Colonic mucosa (tissue), 4 donors: ENCODE measurements around the gene PALMD. TPM values are rescaled to one million over a fixed set of nuclear protein-coding genes. Genes with fewer than 3 reads are reported as not detected.
A peak's percentile ranks its signal among the peaks of the same experiment; 100 is the strongest.

Experiments used
- DNase-seq: peaks from one replicate; pipeline ENCODE4 v3.0.0-alpha.2; 2020
- H3K27ac ChIP-seq: fragments of 200-600 bp; one replicate; pipeline ENCODE4 v1.8.0; 2021
- H3K27me3 ChIP-seq: fragments of 200-600 bp; one replicate; pipeline ENCODE4 v1.8.0; 2021
- H3K36me3 ChIP-seq: fragments of 200-600 bp; one replicate; pipeline ENCODE4 v1.8.0; 2021
- H3K4me1 ChIP-seq: fragments of 200-600 bp; one replicate; pipeline ENCODE4 v1.8.0; 2021; ENCODE audit warnings: mild to moderate bottlenecking
- H3K4me3 ChIP-seq: fragments of 200-600 bp; one replicate; pipeline ENCODE4 v1.8.0; 2021
- H3K9ac ChIP-seq, 2 donors: one replicate each; pipeline ENCODE4 v1.7.0; 2013; ENCODE audit warnings: control low read depth in 2 of 2, low read depth in 2 of 2, low read length in 2 of 2
- H3K9me3 ChIP-seq: fragments of 200-600 bp; one replicate; pipeline ENCODE4 v1.8.0; 2021
- CTCF ChIP-seq: fragments of 200-600 bp; IDR thresholded peaks from one replicate; pipeline ENCODE4 v1.8.0; 2022; ENCODE audit warnings: antibody characterized with exemption, mild to moderate bottlenecking
- intact Hi-C: fragments of 100-400 bp; cut with DNase I; formaldehyde crosslinking; loops from one replicate; pipeline ENCODE4 v1.14.1; 2022
- total RNA-seq, 2 donors: library from RNA; stranded (reverse); fragmentation: NEBNext Ultra II Directional in 1 of 2; extraction: Animal tissue kit (Norgen Biotek cat#: 25700) in 1 of 2; gene quantifications; one replicate each; pipeline ENCODE4 v1.2.1, GENCODE V29; 2021
- donor health status: healthy.
- donor health status: DM: no; HTN: no; CAD: no.
- donor health status: DM: no; HTN: no; CAD: no.

Gene PALMD
- total RNA-seq, 2 donors from 2014 or later: 1.4 to 2.2 TPM

GRCh38 chr1:99702221-99702620 is 56.3 kb downstream of the PALMD start:
- TF ChIP-seq CTCF: no peak
- intact Hi-C loops: loop anchor here (10.0 kb wide), 1 partner anchor 527 kb away; no protein-coding TSS in a partner anchor

GRCh38 chr1:99704356-99704816 is 58.5 kb downstream of the PALMD start:
- H3K9me3 ChIP-seq: no peaks in the 10 kb centered on the region
- H3K4me3 ChIP-seq: no peak overlapping the region
- no peaks in the 10 kb centered on the region for H3K4me1 ChIP-seq
- H3K36me3 ChIP-seq: no peaks in the 10 kb centered on the region
- H3K9ac ChIP-seq: no peak overlapping the region
- intact Hi-C loops: loop anchor here (10.0 kb wide), 1 partner anchor 530 kb away; no protein-coding TSS in a partner anchor
- no peaks in the 10 kb centered on the region for H3K27me3 ChIP-seq
- TF ChIP-seq CTCF: no peak
- peak; percentile 24 for DNase-seq
- no peak overlapping the region for H3K27ac ChIP-seq

More at GRCh38 chr1:99702221-99702620, 56.3 kb downstream of the PALMD start:
- H3K27ac ChIP-seq: no peak overlapping the region
- no peak overlapping the region for H3K4me3 ChIP-seq
- H3K4me1 ChIP-seq: no peaks in the 10 kb centered on the region
- no peaks in the 10 kb centered on the region for H3K9me3 ChIP-seq
- no peaks in the 10 kb centered on the region for H3K36me3 ChIP-seq
- H3K9ac ChIP-seq: no peak overlapping the region
- H3K27me3 ChIP-seq: no peaks in the 10 kb centered on the region
- no peak for DNase-seq

GRCh38 chr1:99705385-99705784 is 59.5 kb downstream of the PALMD start:
- Histone ChIP-seq H3K9me3 (no peaks in the 10 kb centered on the region), H3K27me3 (no peaks in the 10 kb centered on the region), H3K4me3 (no peak overlapping the region), H3K27ac (no peak overlapping the region), H3K36me3 (no peaks in the 10 kb centered on the region), H3K4me1 (no peaks in the 10 kb centered on the region), H3K9ac (no peak overlapping the region)
- no peak for DNase-seq
- intact Hi-C loops: loop anchor here (10.0 kb wide), 1 partner anchor 531 kb away; no protein-coding TSS in a partner anchor
- TF ChIP-seq CTCF: no peak

DNA sequence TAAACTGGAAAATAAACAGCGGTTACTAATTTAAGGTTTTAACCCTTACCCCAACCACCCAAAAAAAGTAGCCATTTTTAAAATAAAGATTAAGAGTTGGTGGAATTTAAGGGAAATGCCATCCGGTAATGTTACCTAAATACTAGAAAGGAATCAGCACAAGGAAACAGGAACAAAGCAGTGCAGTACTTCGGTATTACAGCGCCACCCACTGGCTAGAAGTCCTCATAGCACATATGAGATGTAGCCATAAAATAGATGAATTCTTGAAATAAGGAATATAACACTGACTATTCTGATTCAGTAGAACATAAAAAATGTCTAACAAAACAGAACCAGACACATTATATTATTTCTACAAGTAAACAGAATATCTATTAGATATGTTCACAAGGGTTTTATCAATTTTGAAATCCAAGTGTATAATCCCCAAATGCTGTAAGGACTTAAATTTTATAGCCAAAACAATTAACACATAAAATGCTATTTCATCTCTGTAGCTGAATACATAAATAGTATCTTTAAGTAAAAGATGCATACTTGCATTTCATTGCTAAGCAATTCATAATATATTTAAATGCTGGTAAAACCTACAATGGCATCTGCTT is 61.7 kb downstream of the PALMD start:
- H3K27ac ChIP-seq: no peak overlapping the region
- peak; percentile 74 for DNase-seq
- intact Hi-C loops: loop anchor here (10.0 kb wide), 1 partner anchor 533 kb away; no protein-coding TSS in a partner anchor
- no peaks in the 10 kb centered on the region for H3K4me1 ChIP-seq
- H3K27me3 ChIP-seq: no peaks in the 10 kb centered on the region
- TF ChIP-seq CTCF: peak; percentile 66
- no peaks in the 10 kb centered on the region for H3K9me3 ChIP-seq
- no peak overlapping the region for H3K4me3 ChIP-seq
- no peak overlapping the region for H3K9ac ChIP-seq
- no peaks in the 10 kb centered on the region for H3K36me3 ChIP-seq

DNA sequence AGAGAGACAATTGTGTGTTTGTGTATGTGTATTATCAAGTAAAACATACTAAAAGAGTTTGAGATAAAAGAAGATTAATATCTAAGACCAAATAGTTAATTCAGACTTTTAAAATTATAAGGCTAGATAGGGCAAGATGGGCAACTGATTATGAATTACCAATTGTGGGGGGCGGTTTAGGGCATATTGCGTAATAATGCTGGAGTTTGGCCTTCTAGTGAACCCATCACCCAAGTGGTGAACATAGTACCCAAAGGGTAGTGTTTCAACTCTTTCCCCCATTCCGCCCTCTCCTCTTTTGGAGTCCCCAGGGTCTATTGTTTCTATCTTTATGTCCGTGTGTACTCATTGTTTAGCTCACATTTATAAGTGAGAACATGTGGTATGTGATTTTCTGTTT is 65.1 kb downstream of the PALMD start:
- DNase-seq: no peak
- H3K36me3 ChIP-seq: no peaks in the 10 kb centered on the region
- no peaks in the 10 kb centered on the region for H3K27me3 ChIP-seq
- no peak overlapping the region for H3K27ac ChIP-seq
- no peak overlapping the region for H3K4me3 ChIP-seq
- no peaks in the 10 kb centered on the region for H3K9me3 ChIP-seq
- H3K9ac ChIP-seq: no peak overlapping the region
- no peaks in the 10 kb centered on the region for H3K4me1 ChIP-seq
- no peak for TF ChIP-seq CTCF
- intact Hi-C loops: no loop called here
